CD4-positive, alpha-beta T cell treated with Interleukin-15 for 4 hours (primary cell): ENCODE data around the gene TSSK6.
"Not testable (repeated sequence)": the region's sequence is repeated elsewhere in the genome, so short reads cannot be mapped to it uniquely, and the experiment has no call there.

Experiments used
- DNase-seq: peaks from one replicate; pipeline ENCODE4 v3.0.0-alpha.2; 2020; ENCODE audit warnings: low spot score

The TSSK6 gene

DNA sequence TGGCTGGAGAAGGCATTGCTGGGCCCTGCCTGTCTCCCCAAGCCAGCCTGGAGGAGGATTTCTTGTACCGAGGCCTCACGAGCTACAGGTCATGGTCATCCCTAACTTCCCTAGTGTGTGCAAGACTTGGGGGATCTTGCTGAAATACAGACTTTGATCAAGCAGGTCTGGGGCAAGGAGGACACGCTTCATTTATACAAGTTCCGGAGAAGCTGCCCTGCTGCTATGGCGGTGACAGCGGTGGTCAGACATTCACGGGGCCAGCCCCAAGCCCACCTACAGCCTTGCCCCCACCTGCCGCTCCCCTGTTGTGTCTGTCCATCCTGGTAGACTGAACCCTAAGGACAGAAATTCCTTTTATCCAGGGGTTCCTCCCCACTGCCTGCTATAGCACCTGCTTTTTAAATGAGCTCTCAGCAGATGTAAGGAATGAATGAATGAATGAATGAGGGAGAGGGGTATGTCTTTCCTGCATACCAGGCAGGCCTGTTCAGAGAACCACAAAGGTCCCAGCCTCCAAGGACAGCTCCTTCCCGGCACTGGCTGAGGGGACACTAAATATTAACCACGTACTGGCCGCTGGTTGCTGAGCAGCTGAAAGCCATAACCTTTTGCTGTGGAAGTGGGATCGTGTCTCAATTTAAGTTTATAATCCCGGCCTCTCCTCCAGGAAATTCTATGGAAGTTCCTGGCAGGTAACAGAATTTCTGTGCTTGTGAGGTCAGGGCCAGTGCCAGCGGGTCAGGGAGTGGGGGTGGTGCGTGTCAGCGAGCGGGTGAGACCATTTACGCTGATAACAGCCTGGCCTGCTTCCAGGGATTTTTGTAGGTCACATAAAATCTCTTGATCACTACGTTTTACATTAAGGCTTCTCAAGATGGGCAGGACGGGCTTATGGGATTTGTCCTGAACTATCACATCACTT lies 27.1 kb downstream of the TSSK6 start:
- no peak for DNase-seq

DNA sequence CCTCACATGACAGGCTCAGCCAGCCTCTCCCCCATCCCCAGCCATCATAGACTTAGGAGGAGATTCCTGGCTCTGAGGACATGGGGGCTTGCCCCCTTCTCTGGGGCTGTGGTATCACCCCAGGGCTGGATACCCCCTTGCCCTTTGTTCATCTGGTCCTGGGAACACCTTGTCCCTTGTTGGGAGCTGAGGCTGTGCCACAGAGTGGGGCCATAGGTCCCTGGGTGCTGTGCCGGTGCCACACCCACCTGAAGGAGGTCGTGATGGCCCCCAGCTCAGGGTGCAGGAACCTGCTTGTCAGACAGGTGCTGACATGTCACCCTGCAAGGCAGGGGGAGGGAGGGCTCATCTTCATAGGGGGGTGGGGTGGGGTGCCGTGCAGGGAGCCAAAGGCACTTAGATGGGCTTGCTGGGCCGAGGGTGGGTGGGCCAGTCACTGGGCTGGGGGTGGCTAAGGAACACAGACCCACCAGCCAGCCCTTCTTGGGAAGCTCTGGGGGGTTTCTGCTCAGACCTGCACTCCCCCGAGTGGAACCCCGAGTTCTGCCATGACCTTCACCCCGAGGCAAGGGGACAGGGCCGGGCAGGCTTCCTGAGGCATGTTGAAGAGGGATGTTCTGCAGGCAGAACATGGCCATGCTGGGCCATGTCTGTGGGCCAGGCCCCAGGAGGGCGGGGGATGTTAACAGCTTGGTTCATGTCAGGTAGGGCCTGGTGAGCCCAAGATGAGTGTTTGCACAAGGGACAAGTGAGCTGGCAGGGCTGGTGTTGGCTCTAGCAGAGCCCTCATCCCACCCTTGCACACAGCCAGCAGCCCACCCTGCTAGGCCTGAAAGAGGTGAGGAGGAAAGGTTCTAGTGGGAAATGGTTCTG lies 28.0 kb downstream of the TSSK6 start:
- no peak for DNase-seq

DNA sequence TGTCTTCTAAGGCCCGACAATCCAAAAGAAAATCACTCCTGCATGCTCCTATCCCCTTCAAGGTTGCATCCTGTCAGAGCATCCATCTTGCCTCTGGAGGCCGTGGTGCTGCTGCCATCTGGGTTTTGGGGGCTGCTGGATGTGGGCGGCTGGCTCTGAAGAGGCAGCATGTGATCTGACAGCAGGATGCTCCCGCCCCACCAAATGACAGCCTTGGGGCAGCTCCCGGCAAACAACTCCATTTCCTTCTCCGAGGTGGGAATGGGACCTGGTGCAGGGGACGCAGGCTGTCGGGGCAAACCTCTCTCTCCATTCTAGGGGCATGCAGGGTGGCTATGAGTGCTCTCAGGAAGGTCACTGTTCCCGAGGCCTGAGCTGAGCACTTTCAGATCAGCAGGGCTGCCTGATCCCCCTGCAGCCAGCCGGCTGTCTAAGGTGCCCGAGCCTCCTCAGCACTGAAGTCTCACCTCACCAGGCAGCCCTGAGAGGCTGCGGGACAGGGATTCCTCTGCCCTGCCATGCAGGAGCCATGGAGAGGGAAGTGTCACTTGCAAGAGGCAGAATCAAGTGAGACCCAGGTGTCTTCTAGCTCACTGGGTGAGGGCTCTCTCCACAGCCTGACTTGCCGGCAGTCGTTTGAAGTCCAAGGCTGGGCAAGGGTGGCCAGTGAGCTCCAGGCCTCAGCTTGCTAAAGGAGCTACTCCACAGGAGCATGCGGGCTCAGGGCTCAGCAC lies 28.8 kb downstream of the TSSK6 start:
- no peak for DNase-seq

DNA sequence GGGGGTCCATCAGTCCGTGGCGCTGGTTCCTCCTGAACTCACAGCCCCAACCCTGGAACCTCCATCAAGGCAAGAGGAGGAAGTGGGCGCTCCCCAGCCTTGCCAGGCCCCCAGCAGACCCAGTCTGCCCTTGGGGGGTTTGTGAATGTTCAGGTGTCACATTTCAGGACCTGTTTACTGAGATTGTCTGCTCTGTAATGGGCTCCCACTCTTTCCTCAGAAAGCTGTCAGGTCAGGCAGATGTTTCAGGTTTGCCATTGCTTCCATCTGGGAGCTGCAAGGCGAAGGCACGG lies 29.4 kb downstream of the TSSK6 start:
- no peak for DNase-seq

DNA sequence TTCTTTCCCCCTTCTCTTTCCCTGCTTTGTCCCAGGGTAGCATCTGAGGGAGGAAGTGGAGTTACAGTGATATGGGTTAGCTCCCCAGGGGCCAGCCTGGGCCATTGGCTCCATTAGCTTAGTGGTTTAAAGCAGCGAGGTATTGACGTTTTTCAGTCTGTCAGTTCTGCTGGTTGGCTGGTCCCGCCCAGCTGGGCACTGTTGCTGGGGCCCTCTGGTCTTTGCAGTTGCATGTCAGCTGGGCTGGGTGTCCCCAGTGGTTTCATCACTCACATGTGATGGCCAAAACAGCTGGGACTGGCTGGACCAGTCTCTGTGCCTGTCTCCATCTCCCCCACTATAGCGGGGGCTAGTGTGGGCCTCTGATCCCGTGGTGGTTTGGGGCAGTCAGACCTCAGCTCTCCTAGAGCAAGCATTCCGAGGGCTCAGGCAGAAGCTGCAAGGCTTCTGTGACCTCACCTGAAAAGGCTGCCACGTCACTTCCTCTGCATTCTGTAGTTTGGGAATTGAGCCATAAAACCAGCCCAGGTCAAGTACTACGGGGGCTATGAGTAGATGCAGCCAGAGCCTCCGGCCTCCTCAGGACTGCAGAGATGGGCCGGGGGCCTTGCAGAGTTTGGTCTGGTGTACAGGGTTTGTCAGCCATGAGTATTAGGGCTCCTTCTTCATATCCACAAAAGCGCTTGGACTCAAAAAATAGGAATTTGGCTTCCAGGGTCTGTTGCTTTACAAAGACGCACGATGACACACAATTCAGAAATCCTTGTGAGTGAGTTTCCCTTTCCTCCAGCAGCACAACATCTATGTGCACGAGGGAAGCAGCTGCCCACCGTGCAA lies 30.0 kb downstream of the TSSK6 start:
- DNase-seq = no peak

DNA sequence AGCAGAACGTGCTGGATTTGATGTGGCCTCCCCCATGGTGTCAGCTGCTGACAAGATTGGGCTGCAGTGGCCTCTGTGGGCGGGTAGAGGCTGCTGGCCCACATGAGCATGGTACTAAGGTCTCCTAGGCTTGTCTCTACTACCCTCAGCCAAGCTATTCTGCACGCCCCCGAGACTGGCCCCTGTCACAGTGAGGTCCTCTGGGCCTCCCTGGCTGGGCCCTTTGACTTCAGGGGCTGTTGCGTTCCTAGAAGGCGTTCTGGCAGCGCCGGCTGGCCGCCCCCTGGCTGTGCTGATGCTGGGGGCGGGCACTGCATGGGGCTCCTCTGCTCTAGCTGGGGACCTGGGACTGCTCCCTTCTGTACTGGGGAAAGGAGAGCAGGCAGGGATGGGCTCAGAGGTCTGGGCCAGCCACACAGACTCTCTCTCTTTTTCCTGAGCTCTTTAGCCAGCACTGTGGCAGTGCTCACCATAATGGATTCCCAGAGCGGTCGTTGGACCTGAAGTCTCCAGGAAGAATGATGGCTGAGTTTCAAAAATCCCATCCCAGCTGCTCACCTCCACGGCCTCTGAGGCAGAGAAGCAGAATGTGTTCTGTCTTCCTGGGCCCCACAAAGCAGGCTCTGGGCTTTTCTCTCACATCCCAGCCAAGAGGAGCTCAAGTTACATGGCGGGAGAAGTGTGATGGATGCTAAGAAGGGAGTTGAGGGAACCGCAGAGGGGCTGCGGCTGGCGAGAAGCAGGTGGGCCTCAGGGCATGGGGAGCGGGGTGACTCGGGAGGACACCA lies 32.3 kb downstream of the TSSK6 start:
- no peak for DNase-seq

DNA sequence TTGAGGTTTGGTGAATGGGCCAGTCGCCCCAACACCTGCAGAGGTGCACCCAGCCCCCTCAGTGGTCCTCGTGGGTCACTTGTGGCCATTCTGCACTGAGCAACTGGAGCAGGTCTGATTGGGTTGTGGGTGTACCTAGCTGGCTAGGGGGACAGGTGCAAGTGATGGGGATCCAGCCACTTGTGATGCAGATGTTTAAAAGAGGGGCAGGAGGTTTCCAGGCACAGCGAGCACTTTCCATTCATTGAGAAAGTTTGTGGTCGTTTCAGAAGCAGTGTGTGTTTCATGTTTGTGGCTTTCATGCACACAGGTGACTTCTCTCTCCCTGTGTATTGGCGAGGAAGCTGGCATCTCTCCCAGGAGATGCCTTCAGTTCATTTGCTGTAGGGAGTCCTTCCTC lies 34.7 kb downstream of the TSSK6 start:
- DNase-seq = no peak

DNA sequence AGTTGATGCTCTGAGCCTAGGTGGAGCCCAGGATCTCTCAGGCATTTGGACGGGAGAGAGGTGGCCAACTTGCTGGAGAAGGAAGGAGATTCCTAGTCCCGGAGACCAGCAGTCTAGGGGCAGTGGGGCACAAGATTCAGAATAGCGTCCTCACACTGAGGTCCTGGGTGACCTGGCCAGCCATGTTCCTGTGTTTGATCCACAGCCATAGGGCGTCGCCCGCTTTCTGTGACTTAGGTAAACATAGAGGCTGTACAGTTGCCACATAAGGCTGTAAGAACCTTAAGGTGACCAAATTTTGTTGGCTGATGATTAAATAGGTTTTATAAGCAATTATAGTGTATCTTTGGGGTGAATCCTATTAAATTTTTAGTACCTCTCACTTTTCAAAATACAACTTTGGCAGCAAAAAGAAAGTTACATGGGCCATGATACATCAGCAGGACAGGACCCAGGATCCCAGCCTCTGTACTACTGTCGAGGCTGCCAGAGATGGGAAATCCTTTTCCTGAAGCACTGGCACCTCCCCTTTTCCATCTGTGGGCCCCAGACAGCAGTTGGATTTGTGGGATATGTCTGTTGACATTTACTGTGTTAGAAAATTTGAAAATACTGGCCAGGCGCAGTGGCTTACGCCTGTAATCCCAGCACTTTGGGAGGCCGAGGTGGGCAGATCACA lies 37.5 kb downstream of the TSSK6 start:
- no peak for DNase-seq

DNA sequence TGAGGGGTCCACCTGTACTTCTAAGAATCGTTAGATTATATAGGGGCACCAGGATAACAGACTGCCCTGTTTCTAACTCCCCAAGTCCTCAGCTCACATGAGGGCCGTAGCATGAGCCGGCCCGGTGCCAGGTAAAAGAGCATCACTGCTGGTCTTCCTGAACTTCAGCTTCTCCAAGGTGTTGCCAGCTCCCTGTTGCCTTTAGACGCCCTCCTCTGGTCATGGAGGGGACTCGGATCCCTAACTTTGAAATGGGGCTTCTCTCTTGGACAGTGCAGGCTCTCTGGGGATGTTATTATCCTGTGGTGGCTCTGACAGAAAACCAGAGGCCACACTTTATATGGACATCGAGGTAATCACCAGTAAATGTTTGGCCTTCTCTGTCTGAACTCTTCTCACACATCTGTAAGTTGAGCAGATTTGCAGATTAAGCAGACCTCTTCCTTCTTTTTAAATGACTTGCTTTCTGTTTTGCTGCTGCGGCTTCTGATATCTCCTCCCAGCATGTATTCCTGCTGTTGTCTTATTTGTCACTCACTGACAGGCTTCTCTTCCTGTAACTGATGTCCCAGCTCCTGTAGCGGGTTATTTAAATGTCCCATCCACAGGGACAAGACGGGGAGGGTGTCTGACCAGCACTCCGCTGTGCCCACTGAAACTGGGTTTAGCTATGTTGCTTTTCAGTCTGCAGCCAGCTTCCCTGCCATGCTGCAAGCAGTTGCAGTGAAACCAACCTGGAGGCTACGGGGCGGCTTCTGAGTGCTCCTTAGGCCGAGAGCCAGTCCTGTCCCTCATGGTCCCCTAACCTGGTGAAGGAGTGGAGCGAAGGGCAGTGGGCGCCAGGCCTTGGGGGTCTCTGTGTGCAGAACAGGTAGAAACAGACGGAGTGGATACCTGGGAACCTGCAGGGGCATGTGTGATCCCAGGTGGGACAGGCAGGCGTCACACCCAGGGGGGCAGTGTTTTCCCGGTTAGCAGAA lies 39.2 kb downstream of the TSSK6 start:
- no peak for DNase-seq

DNA sequence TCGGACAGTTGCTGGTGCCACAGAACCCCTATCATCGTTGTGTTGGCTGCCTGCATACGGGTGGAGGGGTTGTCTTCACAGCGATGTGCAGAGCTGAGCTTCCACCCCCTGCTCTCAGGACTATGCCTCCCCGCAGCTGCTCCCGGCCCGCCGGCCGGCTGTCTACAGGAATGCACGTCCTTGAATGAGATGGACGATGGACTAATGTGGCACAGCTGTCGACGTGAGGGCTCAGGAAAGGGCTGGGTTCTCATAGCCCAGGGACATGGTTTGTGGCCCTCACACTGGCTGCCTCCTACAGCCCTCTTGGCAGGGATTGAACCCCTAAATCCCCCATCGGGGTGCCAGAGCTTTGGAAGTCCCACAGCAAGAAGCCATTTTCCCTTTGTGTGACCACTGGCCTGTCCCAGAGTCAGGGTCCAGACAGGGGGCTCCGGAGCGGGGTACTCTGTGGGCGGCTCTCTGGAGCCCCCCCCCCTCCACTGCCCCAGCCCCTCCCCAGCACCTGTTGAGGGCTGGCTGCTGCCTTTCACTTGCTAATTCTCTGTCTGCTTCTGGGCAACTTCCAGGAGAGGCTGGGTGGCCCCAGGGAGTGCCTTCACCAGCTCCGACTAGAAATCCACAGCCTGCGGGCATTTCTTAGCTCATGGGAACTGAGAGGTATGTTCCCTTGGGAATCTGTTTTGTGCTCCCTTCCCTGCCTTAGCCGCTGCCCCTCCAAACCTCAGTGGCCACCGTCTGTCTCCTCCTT lies 40.2 kb downstream of the TSSK6 start:
- no peak for DNase-seq

DNA sequence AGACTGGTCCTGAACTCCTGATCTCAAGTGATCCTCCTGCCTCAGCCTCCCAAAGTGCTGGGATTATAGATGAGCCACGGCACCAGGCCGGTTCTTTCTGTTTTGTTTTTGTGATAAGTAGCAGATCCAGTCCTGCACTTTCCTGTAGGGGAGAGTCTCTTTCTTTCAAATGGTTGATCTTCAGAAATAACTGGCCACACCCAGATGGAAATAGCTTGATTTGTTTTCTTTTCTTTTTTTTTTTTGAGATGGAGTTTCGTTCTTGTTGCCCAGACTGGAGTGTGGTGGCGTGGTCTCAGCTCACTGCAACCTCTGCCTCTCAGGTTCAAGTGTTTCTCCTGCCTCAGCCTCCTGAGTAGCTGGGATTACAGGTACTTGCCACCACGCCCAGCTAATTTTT lies 43.2 kb downstream of the TSSK6 start:
- DNase-seq = not testable (repeated sequence)

DNA sequence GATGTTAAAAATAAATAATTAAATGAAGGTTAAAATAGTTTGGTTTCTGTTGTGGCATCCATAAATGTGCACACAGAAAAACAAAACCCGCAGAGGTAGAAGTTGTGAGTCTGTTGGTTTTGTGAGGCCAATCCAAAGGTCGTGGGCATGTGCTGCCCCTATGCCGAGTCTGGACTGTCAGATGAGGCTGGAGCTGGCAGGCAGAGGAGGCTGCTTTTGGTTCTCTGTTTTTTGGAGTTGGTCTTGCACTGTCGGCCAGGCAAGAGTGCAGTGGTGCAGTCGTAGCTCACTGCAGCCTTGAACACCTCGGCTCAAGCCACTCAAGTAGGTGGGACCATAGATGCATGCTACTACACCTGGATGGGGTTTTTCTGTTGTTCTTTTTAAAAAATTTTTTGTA lies 43.7 kb downstream of the TSSK6 start:
- no peak for DNase-seq

DNA sequence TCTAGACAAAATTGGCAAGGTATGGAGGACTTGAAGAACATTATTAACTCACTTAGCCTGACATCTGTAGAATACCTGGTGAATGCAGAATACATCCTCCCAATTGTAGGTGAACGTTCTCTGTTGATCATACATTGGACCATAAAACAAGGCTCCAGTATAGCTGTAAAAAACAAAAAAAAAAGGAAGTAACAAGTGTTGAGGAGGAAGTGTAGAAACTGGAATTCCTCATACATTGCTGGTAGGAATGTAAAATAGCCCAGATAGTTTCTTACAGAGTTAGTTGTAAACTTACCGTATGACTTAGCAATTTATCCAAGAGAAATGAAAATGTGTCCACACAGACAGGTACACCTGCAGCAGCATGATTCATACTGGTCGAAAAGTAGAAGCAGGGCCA lies 44.8 kb downstream of the TSSK6 start:
- DNase-seq = no peak

DNA sequence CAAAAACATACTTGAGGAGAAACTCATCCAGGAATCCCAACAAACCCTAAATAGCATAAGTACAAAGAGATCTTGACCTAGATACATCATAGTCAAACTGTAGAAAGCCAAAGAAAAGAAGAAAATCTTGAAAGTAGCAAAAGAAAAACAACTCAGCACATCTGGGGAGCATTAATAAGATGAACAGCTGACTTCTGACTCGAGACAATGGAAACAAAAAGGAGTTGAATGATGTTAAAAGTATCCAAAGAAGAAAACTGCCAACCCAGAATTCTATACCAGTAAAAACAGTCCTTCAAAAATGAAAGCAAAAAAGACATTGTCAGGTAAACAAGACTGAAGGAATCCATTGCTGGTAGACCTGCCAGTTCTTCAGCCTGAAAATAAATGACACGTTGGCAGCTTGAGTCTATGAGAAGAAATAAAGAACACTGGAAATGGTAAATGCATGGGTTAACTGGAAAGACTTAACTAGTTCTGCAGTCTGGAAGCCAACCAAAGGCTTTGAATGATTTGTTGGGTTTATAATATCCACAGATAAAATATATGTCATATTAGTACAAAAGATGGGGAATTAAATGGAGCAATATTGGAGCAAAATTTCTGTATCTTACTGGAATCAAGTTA lies 46.8 kb downstream of the TSSK6 start:
- DNase-seq = no peak

DNA sequence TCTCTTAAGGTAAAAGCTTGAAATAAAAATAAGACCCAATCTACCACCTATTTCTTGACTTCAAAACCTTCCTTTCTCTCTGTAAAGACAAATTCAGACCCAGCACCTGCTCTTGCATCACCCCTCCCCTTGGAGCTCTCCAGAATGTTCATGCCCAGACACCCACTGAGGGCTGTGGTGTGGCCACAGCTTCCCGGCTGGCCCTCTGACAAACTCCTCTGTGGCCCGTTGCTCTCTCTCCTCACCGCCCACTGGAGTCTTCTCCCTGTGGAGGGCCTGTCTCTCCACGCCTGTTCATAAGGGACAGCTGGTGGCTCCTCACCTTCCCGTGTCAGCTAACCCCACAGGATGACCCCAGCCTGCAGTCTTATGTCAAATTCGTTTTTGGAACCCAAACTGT lies 49.1 kb downstream of the TSSK6 start:
- no peak for DNase-seq

DNA sequence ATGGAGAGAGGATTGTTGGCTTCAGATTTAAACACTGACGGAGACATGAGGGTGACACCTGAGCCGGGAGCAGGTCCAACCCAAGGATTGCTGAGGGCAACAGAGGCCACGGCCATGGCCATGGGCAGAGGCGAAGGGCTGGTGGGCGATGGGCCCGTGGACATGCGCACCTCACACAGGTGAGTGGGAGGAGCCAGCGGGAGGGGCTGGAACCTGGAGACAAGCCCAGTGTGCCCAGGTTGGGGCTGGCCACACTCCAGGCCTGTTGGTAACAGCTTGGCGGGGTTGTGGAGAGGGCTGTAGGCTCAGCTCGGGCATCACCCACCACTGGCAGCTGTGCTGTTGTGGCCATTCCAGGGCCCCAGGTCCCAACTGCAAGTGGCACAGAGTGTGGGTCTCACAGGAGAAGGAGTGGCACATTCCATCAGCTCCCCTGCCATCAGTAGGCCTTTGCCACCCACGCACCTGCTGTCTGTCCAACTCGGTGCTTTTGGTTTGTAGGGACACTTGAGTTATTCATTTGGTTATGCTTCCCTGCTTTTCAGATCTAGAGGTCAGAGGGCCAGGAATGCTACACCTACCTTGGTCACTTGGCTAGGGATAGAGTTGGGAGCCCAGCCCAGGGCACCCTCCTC lies 49.8 kb downstream of the TSSK6 start:
- no peak for DNase-seq

DNA sequence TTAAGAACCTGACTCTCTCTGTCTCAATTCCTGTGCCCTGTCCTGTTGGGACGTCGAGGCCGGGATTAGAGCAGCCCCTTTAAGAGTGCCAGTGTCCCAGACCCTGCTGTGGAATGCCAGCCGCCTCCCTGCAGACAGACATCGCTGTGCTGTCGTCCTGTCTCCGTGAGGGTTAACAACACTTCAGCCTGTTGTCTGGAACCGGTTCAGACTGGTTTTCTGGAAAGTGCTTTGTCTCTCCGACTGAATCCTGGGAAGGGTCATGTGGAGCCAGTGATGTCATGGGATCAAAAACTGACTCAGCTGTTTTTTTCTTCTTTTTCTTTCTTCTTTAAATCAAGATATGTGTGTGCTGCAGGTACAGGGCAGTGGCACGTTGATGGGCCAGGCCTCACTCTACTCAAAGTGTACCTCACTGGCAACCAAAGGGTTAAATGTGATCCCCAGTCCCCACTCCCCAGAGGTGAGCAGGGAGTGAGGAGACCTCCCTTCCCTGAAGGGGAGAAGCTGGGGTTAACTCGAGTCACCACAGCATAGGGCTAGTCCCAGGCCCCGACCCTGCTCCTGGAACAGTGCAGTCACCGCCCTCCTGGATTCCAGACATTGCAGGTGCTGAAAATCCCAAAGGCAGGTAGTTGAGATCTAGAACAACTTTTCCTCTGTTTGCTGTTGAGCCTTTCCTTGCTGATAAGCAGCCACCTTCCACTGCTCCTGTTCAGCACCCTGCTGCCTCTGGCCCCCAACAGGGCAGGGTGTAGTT lies 50.8 kb downstream of the TSSK6 start:
- DNase-seq = no peak
